Measurements from ENCODE around the gene DACH1.

DNA sequence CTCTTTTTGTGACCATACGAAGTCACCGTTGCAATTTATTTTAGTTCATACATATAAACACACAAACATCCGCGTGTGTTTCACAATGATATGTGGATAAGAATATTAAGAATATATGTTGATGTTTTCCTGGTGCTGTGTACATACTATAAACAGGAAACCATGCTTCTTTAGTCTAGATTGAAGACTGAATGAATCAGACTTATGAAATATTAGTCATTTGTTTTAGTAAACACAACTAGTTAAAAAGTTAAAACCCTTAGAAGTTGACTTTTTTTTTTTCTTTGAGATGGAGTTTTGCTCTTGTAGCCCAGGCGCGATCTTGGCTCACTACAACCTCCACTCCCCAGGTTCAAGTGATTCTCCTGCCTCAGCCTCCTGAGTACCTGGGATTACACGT, 257.7 kb downstream of the DACH1 start:
- TF ChIP-seq, protein P1, sequence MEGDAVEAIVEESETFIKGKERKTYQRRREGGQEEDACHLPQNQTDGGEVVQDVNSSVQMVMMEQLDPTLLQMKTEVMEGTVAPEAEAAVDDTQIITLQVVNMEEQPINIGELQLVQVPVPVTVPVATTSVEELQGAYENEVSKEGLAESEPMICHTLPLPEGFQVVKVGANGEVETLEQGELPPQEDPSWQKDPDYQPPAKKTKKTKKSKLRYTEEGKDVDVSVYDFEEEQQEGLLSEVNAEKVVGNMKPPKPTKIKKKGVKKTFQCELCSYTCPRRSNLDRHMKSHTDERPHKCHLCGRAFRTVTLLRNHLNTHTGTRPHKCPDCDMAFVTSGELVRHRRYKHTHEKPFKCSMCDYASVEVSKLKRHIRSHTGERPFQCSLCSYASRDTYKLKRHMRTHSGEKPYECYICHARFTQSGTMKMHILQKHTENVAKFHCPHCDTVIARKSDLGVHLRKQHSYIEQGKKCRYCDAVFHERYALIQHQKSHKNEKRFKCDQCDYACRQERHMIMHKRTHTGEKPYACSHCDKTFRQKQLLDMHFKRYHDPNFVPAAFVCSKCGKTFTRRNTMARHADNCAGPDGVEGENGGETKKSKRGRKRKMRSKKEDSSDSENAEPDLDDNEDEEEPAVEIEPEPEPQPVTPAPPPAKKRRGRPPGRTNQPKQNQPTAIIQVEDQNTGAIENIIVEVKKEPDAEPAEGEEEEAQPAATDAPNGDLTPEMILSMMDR (CRISPR knock-in tag; IDR thresholded peaks at IDR 0.05): no peak
- TF ChIP-seq, protein P2, sequence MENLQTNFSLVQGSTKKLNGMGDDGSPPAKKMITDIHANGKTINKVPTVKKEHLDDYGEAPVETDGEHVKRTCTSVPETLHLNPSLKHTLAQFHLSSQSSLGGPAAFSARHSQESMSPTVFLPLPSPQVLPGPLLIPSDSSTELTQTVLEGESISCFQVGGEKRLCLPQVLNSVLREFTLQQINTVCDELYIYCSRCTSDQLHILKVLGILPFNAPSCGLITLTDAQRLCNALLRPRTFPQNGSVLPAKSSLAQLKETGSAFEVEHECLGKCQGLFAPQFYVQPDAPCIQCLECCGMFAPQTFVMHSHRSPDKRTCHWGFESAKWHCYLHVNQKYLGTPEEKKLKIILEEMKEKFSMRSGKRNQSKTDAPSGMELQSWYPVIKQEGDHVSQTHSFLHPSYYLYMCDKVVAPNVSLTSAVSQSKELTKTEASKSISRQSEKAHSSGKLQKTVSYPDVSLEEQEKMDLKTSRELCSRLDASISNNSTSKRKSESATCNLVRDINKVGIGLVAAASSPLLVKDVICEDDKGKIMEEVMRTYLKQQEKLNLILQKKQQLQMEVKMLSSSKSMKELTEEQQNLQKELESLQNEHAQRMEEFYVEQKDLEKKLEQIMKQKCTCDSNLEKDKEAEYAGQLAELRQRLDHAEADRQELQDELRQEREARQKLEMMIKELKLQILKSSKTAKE (CRISPR knock-in tag; IDR thresholded peaks at IDR 0.05; ENCODE audit: borderline replicate concordance): no peak
- TF ChIP-seq FOXK2 (IDR thresholded peaks at IDR 0.05) (no peak), DPF2 (CRISPR knock-in tag; IDR thresholded peaks at IDR 0.05; ENCODE audit: borderline replicate concordance, low read depth) (no peak), GABPB1 (CRISPR knock-in tag; IDR thresholded peaks at IDR 0.05) (no peak), YY1 (IDR thresholded peaks at IDR 0.05; ENCODE audit: insufficient read depth, insufficient replicate concordance, low read depth, low read length) (no peak), SP1 (IDR thresholded peaks at IDR 0.05) (no peak), SP1 (CRISPR knock-in tag; IDR thresholded peaks at IDR 0.05) (no peak), EZH2 (conservative IDR thresholded peaks at IDR 0.05; ENCODE audit: low read depth, low read length) (no peak), MEIS1 (CRISPR knock-in tag; IDR thresholded peaks at IDR 0.05; ENCODE audit: borderline replicate concordance) (no peak), ZNF569 (CRISPR knock-in tag; IDR thresholded peaks at IDR 0.05; ENCODE audit: borderline replicate concordance) (no peak)
- TF ChIP-seq, protein P3, sequence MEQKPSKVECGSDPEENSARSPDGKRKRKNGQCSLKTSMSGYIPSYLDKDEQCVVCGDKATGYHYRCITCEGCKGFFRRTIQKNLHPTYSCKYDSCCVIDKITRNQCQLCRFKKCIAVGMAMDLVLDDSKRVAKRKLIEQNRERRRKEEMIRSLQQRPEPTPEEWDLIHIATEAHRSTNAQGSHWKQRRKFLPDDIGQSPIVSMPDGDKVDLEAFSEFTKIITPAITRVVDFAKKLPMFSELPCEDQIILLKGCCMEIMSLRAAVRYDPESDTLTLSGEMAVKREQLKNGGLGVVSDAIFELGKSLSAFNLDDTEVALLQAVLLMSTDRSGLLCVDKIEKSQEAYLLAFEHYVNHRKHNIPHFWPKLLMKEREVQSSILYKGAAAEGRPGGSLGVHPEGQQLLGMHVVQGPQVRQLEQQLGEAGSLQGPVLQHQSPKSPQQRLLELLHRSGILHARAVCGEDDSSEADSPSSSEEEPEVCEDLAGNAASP (CRISPR knock-in tag; IDR thresholded peaks at IDR 0.05; ENCODE audit: borderline replicate concordance): no peak
- TF ChIP-seq, protein P4, sequence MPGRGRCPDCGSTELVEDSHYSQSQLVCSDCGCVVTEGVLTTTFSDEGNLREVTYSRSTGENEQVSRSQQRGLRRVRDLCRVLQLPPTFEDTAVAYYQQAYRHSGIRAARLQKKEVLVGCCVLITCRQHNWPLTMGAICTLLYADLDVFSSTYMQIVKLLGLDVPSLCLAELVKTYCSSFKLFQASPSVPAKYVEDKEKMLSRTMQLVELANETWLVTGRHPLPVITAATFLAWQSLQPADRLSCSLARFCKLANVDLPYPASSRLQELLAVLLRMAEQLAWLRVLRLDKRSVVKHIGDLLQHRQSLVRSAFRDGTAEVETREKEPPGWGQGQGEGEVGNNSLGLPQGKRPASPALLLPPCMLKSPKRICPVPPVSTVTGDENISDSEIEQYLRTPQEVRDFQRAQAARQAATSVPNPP (CRISPR knock-in tag; IDR thresholded peaks at IDR 0.05): no peak

Data from HepG2 (cell line).